Measurements from ENCODE around the gene ALDH3A1. TPM values are rescaled to one million over a fixed set of nuclear protein-coding genes. Genes with fewer than 3 reads are reported as not detected.

ALDH3A1 gene
- 1.1 and 2.7 TPM in 2 replicates for total RNA-seq

GRCh38 chr17:19747829-19748806 lies at the start of gene ALDH3A1:
Gene ALDH3A1 (minus strand): TSS chr17:19748298. CDS start chr17:19745129, 3,169 bp downstream.

GRCh38 chr17:19716108-19717030 lies 31.7 kb downstream of the ALDH3A1 start, which contains the start of gene SLC47A2:
Gene SLC47A2 (minus strand): TSS chr17:19716584. CDS start chr17:19716555, 29 bp downstream.

Other genes starting within 250 kb of the ALDH3A1 start
- 1.5 and 3.4 TPM in 2 replicates for gene SLC47A1, start 214.4 kb downstream of the ALDH3A1 start, total RNA-seq
- 101 and 124 TPM in 2 replicates for gene ALDH3A2, start 99.5 kb downstream of the ALDH3A1 start, total RNA-seq
- 0.06 and 0.26 TPM in 2 replicates for gene SLC47A2, start 31.7 kb downstream of the ALDH3A1 start, total RNA-seq
- gene ULK2, start 119.6 kb upstream of the ALDH3A1 start, total RNA-seq, result 22.9 and 37.4 TPM in 2 replicates
- 19.8 and 21.8 TPM in 2 replicates for gene AKAP10, start 229.5 kb upstream of the ALDH3A1 start, total RNA-seq

Data from aortic smooth muscle cell (primary cell).